HG02870 (cell line): ENCODE results near the gene TMEM185A.
"Not testable (repeated sequence)": the region's sequence is repeated elsewhere in the genome, so short reads cannot be mapped to it uniquely, and the experiment has no call there.

Experiments
- ATAC-seq: cut with Tn5 transposase; IDR thresholded peaks from one replicate; pipeline ENCODE4 v1.9.1; 2021; ENCODE audit warnings: mild to moderate bottlenecking, moderate library complexity; ENCODE audit not compliant: unreplicated experiment

TMEM185A gene

GRCh38 chrX:149628280-149628679 lies 3.3 kb downstream of the TMEM185A start:
- ATAC-seq, result no peak

GRCh38 chrX:149626829-149627228 lies 4.8 kb downstream of the TMEM185A start:
- not testable (repeated sequence) for ATAC-seq

GRCh38 chrX:149619662-149620061 lies 11.9 kb downstream of the TMEM185A start:
- ATAC-seq, result not testable (repeated sequence)

GRCh38 chrX:149618871-149619270 lies 12.7 kb downstream of the TMEM185A start:
- no peak for ATAC-seq

- ATAC-seq, result no peak
These were observed 19.9 kb downstream of the TMEM185A start for GRCh38 chrX:149611623-149612175.

- no peak for ATAC-seq
These were observed 21.1 kb downstream of the TMEM185A start for GRCh38 chrX:149610511-149610910.

GRCh38 chrX:149607699-149608098 lies 23.9 kb downstream of the TMEM185A start:
- ATAC-seq, result no peak

- not testable (repeated sequence) for ATAC-seq
These were observed 26.2 kb downstream of the TMEM185A start for GRCh38 chrX:149605248-149605885.

GRCh38 chrX:149598603-149599002 lies 33.0 kb downstream of the TMEM185A start:
- not testable (repeated sequence) for ATAC-seq

- ATAC-seq, result not testable (repeated sequence)
These were observed 35.6 kb downstream of the TMEM185A start for GRCh38 chrX:149595943-149596342.

GRCh38 chrX:149595214-149595613 lies 36.4 kb downstream of the TMEM185A start, which contains the start of gene HSFX2:
TSS of gene HSFX2 (minus strand) at chrX:149595314. CDS start at chrX:149594700, 614 bp downstream.
- ATAC-seq, result not testable (repeated sequence)

GRCh38 chrX:149590993-149591392 lies 40.6 kb downstream of the TMEM185A start:
- ATAC-seq, result not testable (repeated sequence)

GRCh38 chrX:149587359-149587758 lies 44.2 kb downstream of the TMEM185A start, which contains the start of gene MAGEA9B:
TSS of gene MAGEA9B (minus strand) at chrX:149587459. CDS start at chrX:149583179, 4,280 bp downstream.
- ATAC-seq, result not testable (repeated sequence)

- ATAC-seq, result not testable (repeated sequence)
These were observed 46.0 kb downstream of the TMEM185A start for GRCh38 chrX:149585631-149586030.

GRCh38 chrX:149573456-149573855 lies 58.1 kb downstream of the TMEM185A start:
- peak; percentile 100 for ATAC-seq

- ATAC-seq, result no peak
These were observed 58.8 kb downstream of the TMEM185A start for GRCh38 chrX:149572743-149573142.

GRCh38 chrX:149571770-149572169 lies 59.8 kb downstream of the TMEM185A start:
- no peak for ATAC-seq

- no peak for ATAC-seq
These were observed 60.9 kb downstream of the TMEM185A start for GRCh38 chrX:149570668-149571067.

GRCh38 chrX:149569770-149570169 lies 61.8 kb downstream of the TMEM185A start:
- ATAC-seq, result no peak

GRCh38 chrX:149568701-149569296 lies 62.8 kb downstream of the TMEM185A start:
- ATAC-seq, result no peak

GRCh38 chrX:149567621-149568417 lies 63.8 kb downstream of the TMEM185A start:
- no peak for ATAC-seq
